ENCODE measurements around the gene EMILIN2.
A peak's percentile ranks its signal among the peaks of the same experiment; 100 is the strongest.

DNA sequence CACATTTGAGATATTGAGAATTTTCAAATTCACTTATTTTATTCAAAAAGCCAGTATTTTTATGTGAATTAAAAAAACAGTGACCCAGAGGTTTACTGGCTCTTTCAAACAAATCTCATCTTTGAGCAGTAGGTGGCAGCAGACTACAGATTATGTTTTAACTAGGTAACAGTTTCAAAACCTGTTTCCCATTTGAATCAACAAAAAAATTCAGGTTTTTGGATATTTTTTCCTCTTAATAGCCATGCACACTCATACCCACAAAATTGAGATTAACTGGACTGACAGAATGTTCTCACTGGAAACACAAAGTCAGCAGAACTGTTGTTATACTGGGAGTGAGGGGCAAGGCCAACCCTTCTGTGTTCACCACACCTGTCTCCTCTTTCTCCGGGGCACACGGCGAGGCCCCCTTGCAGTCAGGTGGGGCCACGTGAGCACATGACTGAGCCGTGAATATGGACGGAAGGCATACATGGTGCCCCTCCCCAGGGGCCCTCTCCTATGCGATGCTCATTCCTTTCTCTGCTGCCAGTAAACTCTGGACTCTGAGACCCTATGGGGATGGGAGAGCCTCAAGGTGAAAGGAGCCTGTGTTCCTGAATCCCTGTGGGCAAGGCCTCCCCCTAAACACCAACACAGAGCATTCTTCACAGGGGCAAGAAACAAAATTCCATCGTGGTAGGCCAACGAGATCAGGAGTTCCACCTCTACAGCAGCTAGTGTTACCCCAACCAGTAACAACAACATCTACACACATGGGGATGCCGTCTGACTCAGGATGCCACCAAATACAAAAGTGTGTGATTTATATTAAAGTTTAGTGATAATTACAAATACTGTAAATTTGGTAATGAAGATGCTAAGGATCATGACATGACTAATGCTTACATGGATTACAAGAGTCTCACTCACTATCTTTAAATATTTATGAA lies 85.7 kb downstream of the EMILIN2 start:
- TF ChIP-seq, protein P1, sequence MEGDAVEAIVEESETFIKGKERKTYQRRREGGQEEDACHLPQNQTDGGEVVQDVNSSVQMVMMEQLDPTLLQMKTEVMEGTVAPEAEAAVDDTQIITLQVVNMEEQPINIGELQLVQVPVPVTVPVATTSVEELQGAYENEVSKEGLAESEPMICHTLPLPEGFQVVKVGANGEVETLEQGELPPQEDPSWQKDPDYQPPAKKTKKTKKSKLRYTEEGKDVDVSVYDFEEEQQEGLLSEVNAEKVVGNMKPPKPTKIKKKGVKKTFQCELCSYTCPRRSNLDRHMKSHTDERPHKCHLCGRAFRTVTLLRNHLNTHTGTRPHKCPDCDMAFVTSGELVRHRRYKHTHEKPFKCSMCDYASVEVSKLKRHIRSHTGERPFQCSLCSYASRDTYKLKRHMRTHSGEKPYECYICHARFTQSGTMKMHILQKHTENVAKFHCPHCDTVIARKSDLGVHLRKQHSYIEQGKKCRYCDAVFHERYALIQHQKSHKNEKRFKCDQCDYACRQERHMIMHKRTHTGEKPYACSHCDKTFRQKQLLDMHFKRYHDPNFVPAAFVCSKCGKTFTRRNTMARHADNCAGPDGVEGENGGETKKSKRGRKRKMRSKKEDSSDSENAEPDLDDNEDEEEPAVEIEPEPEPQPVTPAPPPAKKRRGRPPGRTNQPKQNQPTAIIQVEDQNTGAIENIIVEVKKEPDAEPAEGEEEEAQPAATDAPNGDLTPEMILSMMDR (IDR thresholded peaks at IDR 0.05), result peak; percentile 40 to 85 (median 57)
- no peak for TF ChIP-seq POLR2AphosphoS5 (IDR thresholded peaks at IDR 0.05; ENCODE audit: insufficient read depth in 1 of 2, low read depth in 1 of 2)
- TF ChIP-seq POLR2A (IDR thresholded peaks at IDR 0.05), result no peak
